Measurements from ENCODE around the gene USP48.
A peak's percentile ranks its signal among the peaks of the same experiment; 100 is the strongest.

USP48 gene

DNA sequence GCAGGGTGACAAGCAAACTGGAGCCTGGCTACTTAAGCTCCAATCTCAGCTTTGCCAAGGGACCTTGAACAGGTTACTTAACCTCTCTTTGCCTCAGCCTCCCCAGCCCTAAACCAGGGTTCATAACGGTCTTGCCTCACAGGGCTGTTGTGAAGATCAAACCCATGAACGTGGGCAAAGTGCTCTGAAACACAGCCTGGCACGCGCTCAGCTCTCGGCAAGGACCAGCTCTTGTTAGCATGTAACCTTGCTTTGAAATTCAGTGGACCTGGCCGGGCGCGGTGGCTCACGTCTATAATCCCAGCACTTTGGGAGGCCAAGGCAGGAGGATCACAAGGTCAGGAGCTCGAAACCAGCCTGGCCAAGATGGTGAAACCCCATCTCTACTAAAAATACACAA lies 138.6 kb downstream of the USP48 start (continued):
- TF ChIP-seq, protein P1, sequence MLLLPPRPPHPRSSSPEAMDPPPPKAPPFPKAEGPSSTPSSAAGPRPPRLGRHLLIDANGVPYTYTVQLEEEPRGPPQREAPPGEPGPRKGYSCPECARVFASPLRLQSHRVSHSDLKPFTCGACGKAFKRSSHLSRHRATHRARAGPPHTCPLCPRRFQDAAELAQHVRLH (tag by site-specific recombination; IDR thresholded peaks at IDR 0.05): no peak
- TF ChIP-seq PBX3 (CRISPR knock-in tag; IDR thresholded peaks at IDR 0.05) (no peak), ZNF558 (tag by site-specific recombination; IDR thresholded peaks at IDR 0.05) (no peak)

DNA sequence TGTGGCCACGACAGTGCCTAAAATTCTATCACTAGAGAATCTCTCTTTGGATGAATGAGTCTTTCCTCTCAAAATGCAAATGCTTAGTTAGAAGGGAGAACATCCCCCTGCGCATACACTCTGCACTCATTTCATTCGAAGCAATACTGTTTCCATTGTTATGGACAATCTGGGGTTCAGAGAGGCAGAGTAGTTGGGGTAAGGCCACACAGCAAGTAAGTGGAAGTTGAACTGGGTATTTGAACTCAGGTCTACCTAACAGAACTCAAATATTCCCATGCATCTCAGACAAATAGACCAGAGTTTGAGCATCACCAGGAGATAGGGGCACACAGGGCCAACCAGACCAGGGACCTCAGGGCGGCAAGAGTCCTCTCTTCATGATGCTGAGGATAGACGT lies 139.3 kb downstream of the USP48 start:
- H3K4me1 ChIP-seq (ENCODE audit: control insufficient read depth, insufficient read depth, low read length): peaks cover 5% of the 10 kb centered on the region; the same call in 1 of the 2 replicates
- no peaks in the 10 kb centered on the region for H3K36me3 ChIP-seq (ENCODE audit: control insufficient read depth in 2 of 2, insufficient read depth in 1 of 2, low read length in 2 of 2)
- H3K27ac ChIP-seq (ENCODE audit: extremely low read depth, low read depth, low read length): no peak overlapping the region
- ChIA-PET POLR2A (no interaction called here), CTCF (interaction anchor here (0.7 kb wide), 1 partner anchor 101 kb away, joined by 5 read pairs; no protein-coding TSS in a partner anchor)
- no peak for TF ChIP-seq ZNF624 (tag by site-specific recombination; IDR thresholded peaks at IDR 0.05)
- TF ChIP-seq PRDM1 (tag by site-specific recombination; IDR thresholded peaks at IDR 0.05): no peak
- TF ChIP-seq ZNF768 (tag by site-specific recombination; IDR thresholded peaks at IDR 0.05): peak; percentile 65; the same call in 1 of the 2 replicates
- TF ChIP-seq ZNF621 (tag by site-specific recombination; IDR thresholded peaks at IDR 0.05): no peak
- no peak for TF ChIP-seq ZNF416 (tag by site-specific recombination; IDR thresholded peaks at IDR 0.05)
- H3K4me3 ChIP-seq (ENCODE audit: low read depth, low read length): no peak overlapping the region
- H3K9me3 ChIP-seq (ENCODE audit: control insufficient read depth, insufficient read depth, low read depth, low read length): no peaks in the 10 kb centered on the region

GRCh38 chr1:21641967-21642739 lies 140.8 kb downstream of the USP48 start:
- POLR2A ChIA-PET: no interaction called here
- H3K4me1 ChIP-seq (ENCODE audit: control insufficient read depth, insufficient read depth, low read length): peaks cover 5% of the 10 kb centered on the region; the same call in 1 of the 2 replicates

DNA sequence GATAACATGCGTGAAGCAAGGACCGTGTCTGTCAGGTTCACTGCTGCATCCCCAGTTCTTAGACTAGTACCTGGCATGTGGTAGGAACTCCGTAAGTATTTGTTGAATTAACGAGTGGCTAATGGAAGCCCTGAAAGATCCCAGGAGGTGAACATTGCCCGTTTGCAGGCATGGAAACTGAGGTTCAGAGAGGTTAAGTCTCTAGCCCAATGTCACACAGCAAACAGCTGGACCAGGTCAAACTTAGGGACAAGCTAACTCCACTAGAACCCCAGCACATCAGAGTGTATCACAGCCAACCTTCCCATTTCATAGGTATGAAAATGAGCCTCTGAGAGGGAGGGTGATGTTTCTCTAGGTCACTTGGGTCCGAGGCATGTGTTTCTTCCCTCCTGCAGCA lies 141.4 kb downstream of the USP48 start:
- Histone ChIP-seq H3K27ac (ENCODE audit: extremely low read depth, low read depth, low read length) (no peak overlapping the region), H3K9me3 (ENCODE audit: control insufficient read depth, insufficient read depth, low read depth, low read length) (no peaks in the 10 kb centered on the region), H3K4me1 (ENCODE audit: control insufficient read depth, insufficient read depth, low read length) (peaks cover 5% of the 10 kb centered on the region; the same call in 1 of the 2 replicates), H3K36me3 (ENCODE audit: control insufficient read depth in 2 of 2, insufficient read depth in 1 of 2, low read length in 2 of 2) (no peaks in the 10 kb centered on the region), H3K4me3 (ENCODE audit: low read depth, low read length) (no peak overlapping the region)
- TF ChIP-seq GLI4 (tag by site-specific recombination; IDR thresholded peaks at IDR 0.05) (no peak), ZNF530 (tag by site-specific recombination; IDR thresholded peaks at IDR 0.05; ENCODE audit: low read depth) (no peak), ZNF768 (tag by site-specific recombination; IDR thresholded peaks at IDR 0.05) (peak; percentile 93), IKZF3 (tag by site-specific recombination; IDR thresholded peaks at IDR 0.05) (no peak), HOXC10 (CRISPR knock-in tag; IDR thresholded peaks at IDR 0.05) (no peak)
- CTCF ChIA-PET: interaction anchor here (0.6 kb wide), 1 partner anchor 17 kb away, joined by 6 read pairs; no protein-coding TSS in a partner anchor
- POLR2A ChIA-PET: no interaction called here

More at GRCh38 chr1:21641967-21642739, 140.8 kb downstream of the USP48 start:
- CTCF ChIA-PET: no interaction called here
- TF ChIP-seq ZBTB17 (tag by site-specific recombination; IDR thresholded peaks at IDR 0.05) (no peak), PBX3 (CRISPR knock-in tag; IDR thresholded peaks at IDR 0.05) (no peak), ZNF521 (tag by site-specific recombination; IDR thresholded peaks at IDR 0.05) (no peak)
- TF ChIP-seq, protein P2, sequence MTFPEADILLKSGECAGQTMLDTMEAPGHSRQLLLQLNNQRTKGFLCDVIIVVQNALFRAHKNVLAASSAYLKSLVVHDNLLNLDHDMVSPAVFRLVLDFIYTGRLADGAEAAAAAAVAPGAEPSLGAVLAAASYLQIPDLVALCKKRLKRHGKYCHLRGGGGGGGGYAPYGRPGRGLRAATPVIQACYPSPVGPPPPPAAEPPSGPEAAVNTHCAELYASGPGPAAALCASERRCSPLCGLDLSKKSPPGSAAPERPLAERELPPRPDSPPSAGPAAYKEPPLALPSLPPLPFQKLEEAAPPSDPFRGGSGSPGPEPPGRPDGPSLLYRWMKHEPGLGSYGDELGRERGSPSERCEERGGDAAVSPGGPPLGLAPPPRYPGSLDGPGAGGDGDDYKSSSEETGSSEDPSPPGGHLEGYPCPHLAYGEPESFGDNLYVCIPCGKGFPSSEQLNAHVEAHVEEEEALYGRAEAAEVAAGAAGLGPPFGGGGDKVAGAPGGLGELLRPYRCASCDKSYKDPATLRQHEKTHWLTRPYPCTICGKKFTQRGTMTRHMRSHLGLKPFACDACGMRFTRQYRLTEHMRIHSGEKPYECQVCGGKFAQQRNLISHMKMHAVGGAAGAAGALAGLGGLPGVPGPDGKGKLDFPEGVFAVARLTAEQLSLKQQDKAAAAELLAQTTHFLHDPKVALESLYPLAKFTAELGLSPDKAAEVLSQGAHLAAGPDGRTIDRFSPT (tag by site-specific recombination; IDR thresholded peaks at IDR 0.05): peak; percentile 15; the same call in 1 of the 2 replicates
- Histone ChIP-seq H3K36me3 (ENCODE audit: control insufficient read depth in 2 of 2, insufficient read depth in 1 of 2, low read length in 2 of 2) (no peaks in the 10 kb centered on the region), H3K27ac (ENCODE audit: extremely low read depth, low read depth, low read length) (no peak overlapping the region), H3K4me3 (ENCODE audit: low read depth, low read length) (no peak overlapping the region), H3K9me3 (ENCODE audit: control insufficient read depth, insufficient read depth, low read depth, low read length) (no peaks in the 10 kb centered on the region)
